A673 (cell line): Measurements from ENCODE around the gene MIF. TPM values are rescaled to one million over a fixed set of nuclear protein-coding genes. Genes with fewer than 3 reads are reported as not detected.
A peak's percentile ranks its signal among the peaks of the same experiment; 100 is the strongest.
"Not testable (repeated sequence)": the region's sequence is repeated elsewhere in the genome, so short reads cannot be mapped to it uniquely, and the experiment has no call there.

Experiments used
- BruUV-seq: library from RNA; stranded (reverse); fragments of 400-500 nt; replicated peaks from 2 replicates; lab custom pipeline; 2021; lab: Mats Ljungman, UMichigan
- CTCF ChIA-PET: fragments of 300-600 bp; sonication (Branson Sonifier 250); formaldehyde crosslinking; loops from one replicate; lab custom pipeline; 2022; ENCODE audit warnings: antibody characterized with exemption; lab: Charles Lee
- POLR2A ChIA-PET: fragments of 300-600 bp; sonication (Branson Sonifier 250); formaldehyde crosslinking; loops from one replicate; lab custom pipeline; 2022; ENCODE audit warnings: antibody characterized with exemption; ENCODE audit not compliant: low non-redundant PET; lab: Charles Lee
- DNase-seq: peaks from one replicate; pipeline ENCODE4 v3.0.0-alpha.2; 2015; ENCODE audit warnings: low spot score
- H3K27ac ChIP-seq: fragments of 200-600 bp; sonication (generic); 2 replicates; pipeline ENCODE4 v1.5.1; 2016; ENCODE audit warnings: mixed run types, low read depth, mild to moderate bottlenecking, mixed read lengths, antibody characterized with exemption, low read length; ENCODE audit not compliant: poor library complexity, severe bottlenecking
- H3K27me3 ChIP-seq: fragments of 200-600 bp; sonication (generic); replicated peaks from 2 replicates; pipeline ENCODE4 v1.6.1; 2017; ENCODE audit warnings: mixed run types, low read depth, mild to moderate bottlenecking, mixed read lengths, antibody characterized with exemption, low read length; ENCODE audit not compliant: insufficient read depth, poor library complexity
- H3K36me3 ChIP-seq: fragments of 200-600 bp; sonication (generic); 2 replicates; pipeline ENCODE4 v1.6.1; 2016; ENCODE audit warnings: mixed run types, mild to moderate bottlenecking, mixed read lengths, antibody characterized with exemption, low read length; ENCODE audit not compliant: insufficient read depth, poor library complexity, severe bottlenecking
- H3K4me1 ChIP-seq: fragments of 200-600 bp; sonication (generic); 2 replicates; pipeline ENCODE4 v1.6.1; 2017; ENCODE audit warnings: mixed run types, mild to moderate bottlenecking, mixed read lengths, antibody characterized with exemption, low read length; ENCODE audit not compliant: insufficient read depth, poor library complexity, severe bottlenecking
- H3K4me3 ChIP-seq: fragments of 200-600 bp; sonication (generic); 2 replicates; pipeline ENCODE4 v1.5.1; 2016; ENCODE audit warnings: low read depth, mixed run types, mild to moderate bottlenecking, mixed read lengths, low read length; ENCODE audit not compliant: poor library complexity, severe bottlenecking
- H3K9me3 ChIP-seq: fragments of 200-600 bp; sonication (generic); 2 replicates; pipeline ENCODE4 v1.6.1; 2016; ENCODE audit warnings: mixed run types, low read depth, mild to moderate bottlenecking, mixed read lengths, antibody characterized with exemption, low read length; ENCODE audit not compliant: poor library complexity, severe bottlenecking
- EZH2 ChIP-seq: fragments of 200-600 bp; sonication (generic); IDR thresholded peaks from 2 replicates; pipeline ENCODE4 v1.6.1; 2017; ENCODE audit warnings: borderline replicate concordance, low read depth, mild to moderate bottlenecking, mixed read lengths, antibody characterized with exemption, low read length; ENCODE audit not compliant: poor library complexity, severe bottlenecking
- intact Hi-C: fragments of 100-400 bp; cut with micrococcal nuclease; formaldehyde crosslinking; loops from one replicate; pipeline ENCODE4 v1.10.0; 2022; ENCODE audit not compliant: unreplicated experiment
- total RNA-seq: library from RNA; stranded (reverse); gene quantifications from 2 replicates; pipeline ENCODE4 v1.2.3, GENCODE V29; 2021
- TF ChIP-seq, protein P1 (sequence below): fragments of 300-800, 200-600 bp; sonication (generic); conservative IDR thresholded peaks from 2 replicates; pipeline ENCODE4 v1.5.1; 2017; ENCODE audit warnings: low read depth, mild to moderate bottlenecking, antibody characterized with exemption, low read length, moderate library complexity, mixed read lengths

The MIF gene
- total RNA-seq, 1 experiment from 2014 or later: 802 TPM

DNA sequence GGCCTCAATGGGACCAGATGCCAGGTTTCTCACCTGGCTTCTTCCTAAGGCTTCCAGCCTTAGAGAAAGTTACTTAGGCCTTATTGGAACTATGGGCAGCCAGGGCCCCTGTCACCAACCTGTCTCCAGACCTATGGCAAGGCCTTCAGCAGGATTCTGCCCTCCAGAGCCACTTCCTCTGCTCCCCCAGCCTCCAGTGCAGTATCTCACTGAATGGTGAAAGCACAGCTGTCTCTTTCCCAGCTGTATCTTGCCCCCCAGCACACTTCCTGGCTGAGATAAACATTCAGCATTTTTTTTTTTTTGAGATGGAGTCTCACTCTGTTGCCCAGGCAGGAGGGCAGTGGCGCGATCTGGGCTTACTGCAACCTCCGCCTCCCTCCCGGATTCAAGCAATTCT lies 35.0 kb upstream of the MIF start:
- ChIA-PET CTCF (interaction anchor here (0.9 to 2.3 kb wide), 2 partner anchors 10 to 35 kb away, joined by 3 to 14 read pairs; partner anchors contain the start of gene MIF), POLR2A (no interaction called here)
- Histone ChIP-seq H3K4me3 (no peak overlapping the region), H3K36me3 (no peaks in the 10 kb centered on the region), H3K9me3 (no peaks in the 10 kb centered on the region), H3K27ac (no peak overlapping the region), H3K27me3 (no peaks in the 10 kb centered on the region), H3K4me1 (peaks cover 7% of the 10 kb centered on the region)
- no peak for DNase-seq
- no TSS peak for BruUV-seq
- intact Hi-C loops: no loop called here
- TF ChIP-seq, protein P1, sequence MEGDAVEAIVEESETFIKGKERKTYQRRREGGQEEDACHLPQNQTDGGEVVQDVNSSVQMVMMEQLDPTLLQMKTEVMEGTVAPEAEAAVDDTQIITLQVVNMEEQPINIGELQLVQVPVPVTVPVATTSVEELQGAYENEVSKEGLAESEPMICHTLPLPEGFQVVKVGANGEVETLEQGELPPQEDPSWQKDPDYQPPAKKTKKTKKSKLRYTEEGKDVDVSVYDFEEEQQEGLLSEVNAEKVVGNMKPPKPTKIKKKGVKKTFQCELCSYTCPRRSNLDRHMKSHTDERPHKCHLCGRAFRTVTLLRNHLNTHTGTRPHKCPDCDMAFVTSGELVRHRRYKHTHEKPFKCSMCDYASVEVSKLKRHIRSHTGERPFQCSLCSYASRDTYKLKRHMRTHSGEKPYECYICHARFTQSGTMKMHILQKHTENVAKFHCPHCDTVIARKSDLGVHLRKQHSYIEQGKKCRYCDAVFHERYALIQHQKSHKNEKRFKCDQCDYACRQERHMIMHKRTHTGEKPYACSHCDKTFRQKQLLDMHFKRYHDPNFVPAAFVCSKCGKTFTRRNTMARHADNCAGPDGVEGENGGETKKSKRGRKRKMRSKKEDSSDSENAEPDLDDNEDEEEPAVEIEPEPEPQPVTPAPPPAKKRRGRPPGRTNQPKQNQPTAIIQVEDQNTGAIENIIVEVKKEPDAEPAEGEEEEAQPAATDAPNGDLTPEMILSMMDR: no peak
- TF ChIP-seq EZH2: no peak

DNA sequence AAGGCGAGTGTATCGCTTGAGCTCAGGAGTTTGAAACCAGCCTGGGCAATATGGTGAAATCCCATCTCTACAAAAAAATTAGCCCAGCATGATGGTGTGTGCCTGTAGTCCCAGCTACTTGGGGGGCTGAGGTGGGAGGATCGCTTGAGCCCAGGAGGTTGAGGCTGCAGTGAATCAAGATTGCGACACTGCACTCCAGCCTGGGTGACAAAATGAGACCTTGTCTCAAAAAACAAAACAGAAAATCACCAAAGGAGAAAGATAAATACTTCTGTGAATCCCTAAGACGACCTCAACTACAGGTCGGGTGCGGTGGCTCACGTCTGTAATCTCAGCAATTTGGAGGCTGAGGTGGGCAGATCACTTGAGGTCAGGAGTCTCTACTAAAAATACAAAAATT lies 34.0 kb upstream of the MIF start:
- H3K4me3 ChIP-seq, POLR2A ChIA-PET, DNase-seq, H3K27ac ChIP-seq, intact Hi-C loops, H3K9me3 ChIP-seq, H3K36me3 ChIP-seq, H3K4me1 ChIP-seq, H3K27me3 ChIP-seq, BruUV-seq: not testable (repeated sequence)
- CTCF ChIA-PET: interaction anchor here (0.6 kb wide), 1 partner anchor 12 kb away, joined by 4 read pairs; no protein-coding TSS in a partner anchor

GRCh38 chr22:23862103-23862502 lies 32.1 kb upstream of the MIF start:
- no peak overlapping the region for H3K27ac ChIP-seq
- H3K4me1 ChIP-seq: peaks cover 7% of the 10 kb centered on the region
- DNase-seq: peak; percentile 69
- no TSS peak for BruUV-seq
- H3K27me3 ChIP-seq: no peaks in the 10 kb centered on the region
- no peak overlapping the region for H3K4me3 ChIP-seq
- intact Hi-C loops: no loop called here
- ChIA-PET CTCF (interaction anchor here (0.5 to 1.5 kb wide), 3 partner anchors 27 to 317 kb away, joined by 3 to 5 read pairs (median 3); partner anchors contain the start of gene MIF), POLR2A (no interaction called here)
- no peaks in the 10 kb centered on the region for H3K9me3 ChIP-seq
- H3K36me3 ChIP-seq: no peaks in the 10 kb centered on the region
- TF ChIP-seq, protein P1: peak; percentile 83
- no peak for TF ChIP-seq EZH2

- H3K36me3 ChIP-seq, BruUV-seq, DNase-seq, H3K27ac ChIP-seq, H3K4me1 ChIP-seq, H3K9me3 ChIP-seq, H3K27me3 ChIP-seq, H3K4me3 ChIP-seq, CTCF ChIA-PET, intact Hi-C loops: not testable (repeated sequence)
- POLR2A ChIA-PET: interaction anchor here (0.6 kb wide), 2 partner anchors 708 to 1579 kb away, joined by 4 to 5 read pairs; no protein-coding TSS in a partner anchor
Measured at GRCh38 chr22:23864499-23865154, 29.6 kb upstream of the MIF start.
